ENCODE results near the gene DNAH10.

The DNAH10 gene

DNA sequence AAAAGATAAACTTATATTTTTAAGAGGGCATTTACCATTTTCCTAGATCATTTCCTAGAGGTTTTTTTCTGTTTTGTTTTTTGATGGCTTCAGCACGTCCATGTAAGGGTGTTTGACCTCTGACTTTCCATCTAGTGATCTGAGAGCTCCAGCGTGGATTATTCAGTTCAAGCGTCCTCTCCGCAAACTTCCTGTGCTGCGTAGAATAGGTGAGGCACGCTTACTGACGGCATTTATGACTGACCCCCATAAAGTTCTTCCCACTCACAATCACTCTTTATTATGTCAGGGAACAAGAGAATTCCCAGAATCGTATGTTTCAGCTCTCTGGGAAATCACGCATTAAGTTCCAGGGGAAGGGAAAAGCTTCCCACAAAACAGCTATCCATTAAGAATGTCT lies 194.1 kb downstream of the DNAH10 start:
- no peak for TF ChIP-seq CTCF (IDR thresholded peaks at IDR 0.05; ENCODE audit: low read depth, low read length, missing control alignments)
- in situ Hi-C loops (cut with HindIII; ENCODE audit: low sequenced_read_pairs) = no loop called here
- DNase-seq (ENCODE audit: low read depth) = no peak
- no peak overlapping the region for H3K4me3 ChIP-seq (ENCODE audit: low read depth, low read length)

DNA sequence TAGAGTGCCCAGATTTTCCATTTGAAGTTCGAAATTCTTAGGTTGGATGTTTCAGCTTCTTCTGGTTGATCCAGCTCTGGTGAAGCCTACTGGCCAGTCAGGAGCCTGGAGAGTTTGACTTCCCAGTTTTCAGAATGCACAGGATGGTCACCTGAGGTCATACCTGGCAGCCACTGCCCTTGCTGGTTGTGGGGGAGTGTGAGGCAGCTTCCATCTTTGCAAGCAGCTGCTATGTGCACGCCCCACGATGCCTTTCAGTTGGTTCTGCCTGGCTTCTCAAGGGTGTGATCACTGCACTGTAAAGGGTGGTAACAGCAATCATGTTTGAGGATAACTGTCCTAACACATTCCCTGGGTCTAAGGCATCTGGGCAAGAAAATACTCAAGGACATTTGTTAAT lies 195.1 kb downstream of the DNAH10 start:
- no peak for DNase-seq (ENCODE audit: low read depth)
- in situ Hi-C loops (cut with HindIII; ENCODE audit: low sequenced_read_pairs) = no loop called here
- no peak overlapping the region for H3K4me3 ChIP-seq (ENCODE audit: low read depth, low read length)
- no peak for TF ChIP-seq CTCF (IDR thresholded peaks at IDR 0.05; ENCODE audit: low read depth, low read length, missing control alignments)

DNA sequence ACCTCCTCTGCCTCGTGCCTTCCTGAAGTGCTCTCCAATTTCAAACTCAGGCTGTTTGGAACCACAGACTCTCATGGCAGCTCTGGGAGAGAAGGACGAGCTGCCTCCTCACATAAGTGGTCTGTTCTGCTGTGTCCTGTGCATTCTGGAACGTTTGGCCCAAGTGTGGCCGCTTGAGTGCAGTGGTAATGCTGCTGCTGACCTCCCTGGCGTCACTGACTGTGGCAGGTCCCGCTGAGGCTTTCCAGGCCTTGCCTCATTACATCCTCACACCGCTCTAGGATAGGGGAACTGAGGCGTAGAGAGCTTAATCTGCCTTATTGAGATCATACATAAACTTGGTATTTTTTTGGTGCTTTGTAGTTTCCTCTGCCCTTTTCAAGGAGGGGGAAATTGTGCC lies 196.4 kb downstream of the DNAH10 start:
- no peak overlapping the region for H3K4me3 ChIP-seq (ENCODE audit: low read depth, low read length)
- in situ Hi-C loops (cut with HindIII; ENCODE audit: low sequenced_read_pairs) = no loop called here
- no peak for TF ChIP-seq CTCF (IDR thresholded peaks at IDR 0.05; ENCODE audit: low read depth, low read length, missing control alignments)
- no peak for DNase-seq (ENCODE audit: low read depth)

DNA sequence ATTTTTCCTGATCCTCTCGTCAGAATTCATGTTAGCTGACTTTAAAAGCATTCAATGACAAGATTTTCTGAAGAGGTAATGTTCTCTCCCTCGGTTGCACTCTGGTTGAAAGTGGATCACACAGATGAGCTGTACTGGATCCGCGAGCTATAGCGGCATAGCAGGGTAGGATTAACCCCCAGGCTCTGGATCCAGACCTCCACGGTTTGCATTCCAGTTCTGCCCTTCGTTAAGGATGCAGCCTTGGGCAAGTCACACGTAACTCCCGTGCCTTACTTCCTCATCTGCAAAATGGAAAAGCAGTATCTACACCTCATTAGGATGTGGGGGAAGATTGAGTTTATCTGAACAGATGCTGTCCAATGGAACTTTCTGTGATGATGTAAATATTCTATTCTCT lies 196.8 kb downstream of the DNAH10 start:
- no peak for DNase-seq (ENCODE audit: low read depth)
- no peak overlapping the region for H3K4me3 ChIP-seq (ENCODE audit: low read depth, low read length)
- TF ChIP-seq CTCF (IDR thresholded peaks at IDR 0.05; ENCODE audit: low read depth, low read length, missing control alignments) = no peak
- in situ Hi-C loops (cut with HindIII; ENCODE audit: low sequenced_read_pairs) = no loop called here

DNA sequence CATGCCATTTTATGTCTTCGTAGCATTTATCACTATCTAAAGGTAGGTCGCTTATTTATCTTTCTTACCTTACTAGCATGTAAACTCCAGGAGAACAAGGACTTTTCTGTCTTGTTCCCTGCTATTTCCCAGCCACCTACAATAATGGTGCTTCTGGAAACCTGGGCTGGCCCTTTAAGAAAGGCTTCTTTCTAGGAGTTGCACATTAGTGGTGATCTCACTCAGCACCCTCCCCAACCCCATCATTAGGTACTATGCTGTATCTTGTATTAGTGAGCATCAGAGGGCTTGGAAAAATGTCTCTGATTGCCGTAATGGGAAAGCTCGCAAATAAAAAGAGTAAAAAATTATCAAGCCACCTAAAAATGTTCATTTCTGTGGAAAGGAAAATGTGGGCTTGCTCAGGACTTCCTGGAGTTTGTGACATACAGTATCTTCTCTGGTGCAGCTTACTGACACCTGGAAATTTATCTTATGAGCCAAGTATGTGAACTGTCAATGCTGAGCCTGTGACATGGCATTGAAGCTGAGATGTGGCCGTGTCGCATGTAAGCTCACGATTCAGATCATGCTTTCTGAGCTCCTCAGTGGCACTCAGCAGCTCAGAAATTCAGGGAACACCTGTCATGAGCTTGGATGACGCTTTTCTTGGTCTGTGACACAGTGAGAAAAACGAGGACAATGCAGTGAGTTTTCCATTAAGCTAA lies 198.1 kb downstream of the DNAH10 start:
- no peak for DNase-seq (ENCODE audit: low read depth)
- no peak overlapping the region for H3K4me3 ChIP-seq (ENCODE audit: low read depth, low read length)
- TF ChIP-seq CTCF (IDR thresholded peaks at IDR 0.05; ENCODE audit: low read depth, low read length, missing control alignments) = no peak
- in situ Hi-C loops (cut with HindIII; ENCODE audit: low sequenced_read_pairs) = no loop called here

DNA sequence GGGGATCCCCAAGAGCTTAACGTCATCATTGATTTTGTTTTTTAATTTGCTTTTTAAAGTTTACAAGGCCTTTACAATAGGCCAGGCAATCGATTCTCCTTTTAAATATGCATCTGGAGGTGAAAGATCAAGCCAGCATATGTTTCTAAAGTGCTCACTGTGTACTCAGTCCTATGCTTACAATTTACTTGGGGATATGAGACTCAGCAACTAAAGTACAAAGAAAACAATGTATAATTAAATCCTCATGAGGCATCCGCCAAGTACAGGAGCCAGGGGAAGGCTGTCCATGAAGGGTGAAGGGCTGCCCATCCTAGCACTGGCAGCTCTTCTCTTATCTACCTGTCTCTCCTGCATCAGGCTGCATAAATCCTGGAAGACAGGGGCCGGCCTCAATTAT lies 198.8 kb downstream of the DNAH10 start:
- no peak for DNase-seq (ENCODE audit: low read depth)
- TF ChIP-seq CTCF (IDR thresholded peaks at IDR 0.05; ENCODE audit: low read depth, low read length, missing control alignments) = no peak
- H3K4me3 ChIP-seq (ENCODE audit: low read depth, low read length) = no peak overlapping the region
- in situ Hi-C loops (cut with HindIII; ENCODE audit: low sequenced_read_pairs) = no loop called here
